ENCODE data around the gene GDPD5. TPM values are rescaled to one million over a fixed set of nuclear protein-coding genes. Genes with fewer than 3 reads are reported as not detected.

GDPD5 gene
- total and polyA plus RNA-seq, 9 of the 15 experiments (the other 6 are each of a cell fraction or from before 2014, with no cell fraction given) = 0.32 to 27.3 (median 8.0) TPM

GRCh38 chr11:75449271-75449670 is 76.5 kb downstream of the GDPD5 start (continued):
- no peak for TF ChIP-seq FOXM1 (IDR thresholded peaks at IDR 0.05; ENCODE audit: low read depth)
- no peak for TF ChIP-seq FOXM1 (CRISPR knock-in tag; IDR thresholded peaks at IDR 0.05; ENCODE audit: low read depth)
- no peak for TF ChIP-seq MNT (conservative IDR thresholded peaks at IDR 0.05)
- TF ChIP-seq CHD4 (IDR thresholded peaks at IDR 0.05; ENCODE audit: insufficient read depth, insufficient replicate concordance, low read depth, low read length, poor library complexity, severe bottlenecking) = no peak
- no peak for TF ChIP-seq SPI1 (IDR thresholded peaks at IDR 0.05; ENCODE audit: borderline replicate concordance, low read depth, low read length)
- TF ChIP-seq STAG1 (CRISPR knock-in tag; IDR thresholded peaks at IDR 0.05; ENCODE audit: borderline replicate concordance) = no peak
- TF ChIP-seq RREB1 (CRISPR knock-in tag; IDR thresholded peaks at IDR 0.05) = no peak
- TF ChIP-seq SMARCB1 (IDR thresholded peaks at IDR 0.05; ENCODE audit: insufficient read length, low read depth) = no peak
